Left hindlimb (tissue), 1 donor: Measurements from ENCODE around the gene RET.

Experiments used
- DNase-seq: peaks from one replicate; pipeline ENCODE4 v3.0.0-alpha.2; 2018

Gene RET

DNA sequence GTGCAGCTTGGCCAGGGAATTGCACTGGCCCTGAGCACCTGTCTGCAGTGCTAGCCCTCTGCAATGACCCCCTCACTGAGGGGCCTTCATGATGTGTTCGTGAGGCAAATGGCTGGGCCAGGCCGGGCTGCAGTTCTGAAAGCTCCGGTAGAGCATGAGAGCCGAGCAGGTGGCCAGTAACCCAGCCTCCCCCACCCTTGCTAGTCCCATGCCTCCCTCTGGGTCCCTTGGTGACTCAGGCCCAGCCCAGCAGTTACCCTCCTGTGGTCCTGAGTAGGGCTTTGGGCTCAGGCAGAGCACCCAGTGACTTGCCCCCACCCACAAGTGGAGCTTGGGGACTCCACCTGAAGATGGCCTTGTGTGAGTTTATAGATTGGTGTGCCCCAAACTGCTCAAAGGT lies 45.2 kb downstream of the RET start:
- peak; percentile 13 for DNase-seq

GRCh38 chr10:43122826-43123225 lies 46.0 kb downstream of the RET start:
- DNase-seq: peak; percentile 15

GRCh38 chr10:43123361-43124093 lies 46.7 kb downstream of the RET start:
- peak; percentile 8 for DNase-seq

GRCh38 chr10:43124094-43124521 lies 47.2 kb downstream of the RET start:
- DNase-seq: peak; percentile 1

GRCh38 chr10:43124574-43125273 lies 47.9 kb downstream of the RET start:
- DNase-seq: peak; percentile 7

- peak; percentile 13 for DNase-seq
These were observed 48.5 kb downstream of the RET start for GRCh38 chr10:43125274-43125845.

DNA sequence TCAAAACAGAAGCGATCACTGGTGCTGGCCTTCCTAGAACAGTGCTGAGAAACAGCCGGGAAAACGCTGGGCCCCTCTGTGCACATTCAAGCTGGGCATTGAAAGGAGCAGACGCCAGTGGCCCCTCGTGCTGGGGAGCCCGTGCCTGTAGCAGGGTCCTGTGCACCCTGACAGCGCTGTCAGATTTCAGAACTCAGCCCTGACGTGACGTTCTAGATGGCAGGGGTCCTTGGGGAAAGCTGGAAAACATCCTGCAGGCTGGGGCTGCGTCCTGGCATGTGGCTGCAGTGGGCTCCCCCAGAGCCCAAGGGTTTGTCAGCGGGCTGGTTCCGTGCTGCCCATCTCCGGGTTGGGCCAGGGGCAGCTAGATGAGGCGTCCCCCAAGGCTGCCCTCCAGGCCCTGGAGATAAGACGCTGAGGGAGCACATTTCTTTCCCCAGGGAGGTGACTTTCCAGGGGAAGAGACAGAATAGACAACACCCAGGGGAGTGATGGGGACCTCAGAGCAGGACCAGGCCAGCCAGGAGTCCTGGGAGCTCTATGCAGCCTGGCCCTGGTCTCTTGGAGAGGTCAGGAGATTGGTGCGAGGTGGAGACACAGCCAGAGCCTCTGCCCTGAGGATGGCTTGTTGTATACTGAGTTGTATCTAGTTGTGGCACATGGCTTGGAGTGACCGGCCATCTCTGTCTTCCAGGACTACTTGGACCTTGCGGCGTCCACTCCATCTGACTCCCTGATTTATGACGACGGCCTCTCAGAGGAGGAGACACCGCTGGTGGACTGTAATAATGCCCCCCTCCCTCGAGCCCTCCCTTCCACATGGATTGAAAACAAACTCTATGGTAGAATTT lies 49.2 kb downstream of the RET start:
- peak; percentile 17 for DNase-seq

DNA sequence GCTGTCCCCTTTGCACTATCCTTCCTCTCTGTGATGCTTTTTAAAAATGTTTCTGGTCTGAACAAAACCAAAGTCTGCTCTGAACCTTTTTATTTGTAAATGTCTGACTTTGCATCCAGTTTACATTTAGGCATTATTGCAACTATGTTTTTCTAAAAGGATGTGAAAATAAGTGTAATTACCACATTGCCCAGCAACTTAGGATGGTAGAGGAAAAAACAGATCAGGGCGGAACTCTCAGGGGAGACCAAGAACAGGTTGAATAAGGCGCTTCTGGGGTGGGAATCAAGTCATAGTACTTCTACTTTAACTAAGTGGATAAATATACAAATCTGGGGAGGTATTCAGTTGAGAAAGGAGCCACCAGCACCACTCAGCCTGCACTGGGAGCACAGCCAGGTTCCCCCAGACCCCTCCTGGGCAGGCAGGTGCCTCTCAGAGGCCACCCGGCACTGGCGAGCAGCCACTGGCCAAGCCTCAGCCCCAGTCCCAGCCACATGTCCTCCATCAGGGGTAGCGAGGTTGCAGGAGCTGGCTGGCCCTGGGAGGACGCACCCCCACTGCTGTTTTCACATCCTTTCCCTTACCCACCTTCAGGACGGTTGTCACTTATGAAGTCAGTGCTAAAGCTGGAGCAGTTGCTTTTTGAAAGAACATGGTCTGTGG lies 50.0 kb downstream of the RET start:
- peak; percentile 21 for DNase-seq

DNA sequence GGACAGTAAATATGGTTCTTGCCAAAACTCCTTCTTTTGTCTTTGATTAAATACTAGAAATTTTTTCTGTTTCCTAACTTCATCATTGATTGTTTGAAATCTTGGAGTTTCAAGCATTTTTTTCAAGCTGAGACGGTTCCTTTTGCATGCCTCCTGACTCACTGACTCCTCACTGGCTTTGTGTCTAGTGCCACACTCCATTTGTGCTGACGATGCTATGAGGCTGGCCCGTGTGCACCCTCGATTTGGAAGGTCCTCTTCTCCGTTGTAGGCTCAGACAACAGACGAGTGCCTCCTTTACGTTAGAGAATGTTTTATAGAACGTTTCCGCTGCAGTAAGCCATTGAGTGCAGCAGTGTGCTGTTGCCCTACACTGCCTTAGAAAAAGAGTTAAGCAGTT lies 50.6 kb downstream of the RET start:
- peak; percentile 5 for DNase-seq

DNA sequence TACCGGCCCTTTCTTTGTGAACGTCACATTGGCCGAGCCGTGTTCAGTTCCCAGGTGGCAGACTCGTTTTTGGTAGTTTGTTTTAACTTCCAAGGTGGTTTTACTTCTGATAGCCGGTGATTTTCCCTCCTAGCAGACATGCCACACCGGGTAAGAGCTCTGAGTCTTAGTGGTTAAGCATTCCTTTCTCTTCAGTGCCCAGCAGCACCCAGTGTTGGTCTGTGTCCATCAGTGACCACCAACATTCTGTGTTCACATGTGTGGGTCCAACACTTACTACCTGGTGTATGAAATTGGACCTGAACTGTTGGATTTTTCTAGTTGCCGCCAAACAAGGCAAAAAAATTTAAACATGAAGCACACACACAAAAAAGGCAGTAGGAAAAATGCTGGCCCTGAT lies 51.5 kb downstream of the RET start:
- DNase-seq: no peak

DNA sequence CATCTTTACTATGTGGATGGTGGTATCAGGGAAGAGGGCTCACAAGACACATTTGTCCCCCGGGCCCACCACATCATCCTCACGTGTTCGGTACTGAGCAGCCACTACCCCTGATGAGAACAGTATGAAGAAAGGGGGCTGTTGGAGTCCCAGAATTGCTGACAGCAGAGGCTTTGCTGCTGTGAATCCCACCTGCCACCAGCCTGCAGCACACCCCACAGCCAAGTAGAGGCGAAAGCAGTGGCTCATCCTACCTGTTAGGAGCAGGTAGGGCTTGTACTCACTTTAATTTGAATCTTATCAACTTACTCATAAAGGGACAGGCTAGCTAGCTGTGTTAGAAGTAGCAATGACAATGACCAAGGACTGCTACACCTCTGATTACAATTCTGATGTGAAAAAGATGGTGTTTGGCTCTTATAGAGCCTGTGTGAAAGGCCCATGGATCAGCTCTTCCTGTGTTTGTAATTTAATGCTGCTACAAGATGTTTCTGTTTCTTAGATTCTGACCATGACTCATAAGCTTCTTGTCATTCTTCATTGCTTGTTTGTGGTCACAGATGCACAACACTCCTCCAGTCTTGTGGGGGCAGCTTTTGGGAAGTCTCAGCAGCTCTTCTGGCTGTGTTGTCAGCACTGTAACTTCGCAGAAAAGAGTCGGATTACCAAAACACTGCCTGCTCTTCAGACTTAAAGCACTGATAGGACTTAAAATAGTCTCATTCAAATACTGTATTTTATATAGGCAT lies 52.3 kb downstream of the RET start:
- DNase-seq: peak; percentile 52

GRCh38 chr10:43130770-43131171 lies 53.9 kb downstream of the RET start:
- peak; percentile 16 for DNase-seq

- peak; percentile 21 for DNase-seq
These were observed 54.4 kb downstream of the RET start for GRCh38 chr10:43131256-43131655.

GRCh38 chr10:43131906-43132305 lies 55.0 kb downstream of the RET start:
- DNase-seq: peak; percentile 13

DNA sequence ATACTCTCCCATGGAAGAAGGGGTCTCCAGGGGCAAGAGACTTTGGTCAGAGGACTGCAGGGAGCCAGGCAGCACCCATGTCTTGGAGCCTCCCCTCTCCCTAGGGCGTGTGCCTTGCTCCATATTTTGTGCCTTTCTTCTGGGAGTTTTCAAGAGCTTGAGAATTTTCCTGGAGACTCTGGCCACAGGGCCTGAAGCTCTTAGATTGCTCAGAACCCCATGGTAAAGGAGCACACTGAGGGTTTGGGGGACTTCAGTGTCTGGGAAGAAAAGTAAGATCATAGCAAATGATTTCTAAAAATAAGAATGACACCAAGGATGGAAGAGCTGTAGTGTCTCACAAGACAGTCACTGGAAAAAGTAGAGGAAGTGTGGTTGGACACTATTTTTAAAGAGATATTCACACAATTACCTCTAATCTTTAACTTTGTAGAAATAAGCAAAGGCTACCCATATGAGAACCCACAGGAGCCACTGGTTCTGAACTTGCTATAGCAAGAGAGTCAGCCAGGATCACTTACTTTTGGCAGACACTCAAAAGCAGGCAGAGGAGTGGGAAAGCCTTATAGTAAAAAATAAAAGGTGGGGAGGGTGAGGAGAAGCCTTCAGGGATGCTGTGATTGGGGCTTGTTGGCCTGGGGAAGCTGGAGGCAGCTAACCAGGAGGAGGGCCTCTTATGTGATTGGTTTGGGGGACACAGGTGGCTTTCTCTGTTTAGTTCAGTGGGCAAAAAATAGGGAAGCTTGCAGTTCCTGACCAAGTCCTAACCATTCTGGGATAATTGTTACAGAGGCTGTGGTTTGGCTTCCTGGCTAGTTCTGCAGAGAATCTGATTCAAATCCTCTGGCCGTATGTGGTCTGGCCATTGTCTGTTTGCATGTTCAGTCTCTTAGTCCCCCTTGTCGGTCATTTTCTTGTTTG lies 56.3 kb downstream of the RET start:
- peak; percentile 23 for DNase-seq

DNA sequence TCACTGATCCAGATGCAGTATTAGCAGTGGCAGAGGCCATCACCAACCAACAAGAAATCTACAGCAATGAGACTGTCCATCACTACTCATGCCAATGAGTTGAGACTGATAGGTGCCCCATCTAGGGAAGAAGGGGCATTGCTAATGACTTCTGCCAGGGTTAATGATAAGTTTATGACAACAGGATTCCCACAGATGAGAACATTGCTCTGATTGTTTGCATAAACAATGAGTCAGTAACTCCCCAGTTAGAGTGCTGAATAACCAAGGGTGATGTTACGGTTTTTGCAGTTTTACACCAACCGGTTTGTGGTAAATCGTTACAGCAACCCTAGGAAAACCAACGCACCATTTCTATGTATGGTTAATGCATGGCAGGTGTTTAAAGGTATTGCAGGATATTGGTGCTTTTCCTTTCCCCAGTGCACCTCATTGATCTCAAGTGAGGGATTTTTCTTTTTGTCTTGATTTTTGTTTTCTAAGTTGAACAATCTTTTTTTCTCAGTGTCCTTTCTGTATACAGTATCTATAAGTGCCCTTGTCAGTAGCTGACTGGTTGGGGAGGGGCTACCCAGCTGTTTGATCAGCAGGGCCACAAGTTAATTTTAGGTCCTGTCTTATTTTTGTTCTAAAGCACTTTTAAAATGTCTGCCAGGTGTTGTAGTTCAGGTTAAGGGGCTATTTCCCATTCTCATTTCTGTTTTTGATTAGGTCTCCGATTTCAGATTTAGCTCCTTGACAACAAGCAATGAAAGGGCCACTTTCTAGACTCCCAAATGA lies 57.4 kb downstream of the RET start:
- no peak for DNase-seq

GRCh38 chr10:43135064-43135463 lies 58.2 kb downstream of the RET start:
- DNase-seq: no peak

GRCh38 chr10:43135656-43136055 lies 58.8 kb downstream of the RET start:
- no peak for DNase-seq

- no peak for DNase-seq
These were observed 59.6 kb downstream of the RET start for GRCh38 chr10:43136432-43136831.
